Heart right ventricle (tissue), 16 donors: ENCODE measurements around the gene HELB. TPM values are rescaled to one million over a fixed set of nuclear protein-coding genes. Genes with fewer than 3 reads are reported as not detected.
A peak's percentile ranks its signal among the peaks of the same experiment; 100 is the strongest.

Experiments used
- ATAC-seq, 8 donors: fragments of 200-7000 bp; cut with Tn5 transposase; one replicate each; pipeline ENCODE4 v1.9.1; 2020; ENCODE audit warnings: mild to moderate bottlenecking in 8 of 8, moderate library complexity in 8 of 8, moderate number of reproducible peaks in 1 of 8
- DNase-seq, 2 donors: peaks; one replicate each; pipeline ENCODE4 v3.0.0-alpha.2; 2020
- H3K27ac ChIP-seq, 10 donors: fragments of 200-600 bp; sonication (generic) in 2 of 10; one replicate each; pipeline versions ENCODE4 v1.5.0 to v1.8.0; 2020 to 2022; ENCODE audit warnings: mild to moderate bottlenecking in 3 of 10
- H3K27me3 ChIP-seq, 7 donors: fragments of 200-600 bp; one replicate each; pipeline ENCODE4 v1.8.0; 2021 to 2022; ENCODE audit warnings: mild to moderate bottlenecking in 2 of 7
- H3K36me3 ChIP-seq, 9 donors: fragments of 200-600 bp; sonication (generic) in 1 of 9; one replicate each; pipeline versions ENCODE4 v1.5.0 to v1.8.0; 2020 to 2022; ENCODE audit warnings: mild to moderate bottlenecking in 2 of 9
- H3K4me1 ChIP-seq, 9 donors: fragments of 200-600 bp; sonication (generic) in 1 of 9; one replicate each; pipeline versions ENCODE4 v1.5.0 to v1.8.0; 2020 to 2022; ENCODE audit warnings: mild to moderate bottlenecking in 4 of 9
- H3K4me3 ChIP-seq, 10 donors: fragments of 200-600 bp; sonication (generic) in 2 of 10; one replicate each; pipeline versions ENCODE4 v1.5.0 to v1.8.0; 2020 to 2022; ENCODE audit warnings: mild to moderate bottlenecking in 7 of 10, moderate library complexity in 2 of 10
- H3K9me3 ChIP-seq, 11 donors: fragments of 200-600 bp in 10 of 11; sonication (generic) in 2 of 11; one replicate each; pipeline versions ENCODE4 v1.5.0 to v1.8.0; 2013 to 2022; ENCODE audit warnings: mild to moderate bottlenecking in 2 of 11, control low read depth in 1 of 11, moderate library complexity in 1 of 11
- CTCF ChIP-seq, 9 donors: fragments of 200-600 bp; sonication (generic) in 2 of 9; IDR thresholded peaks; one replicate each; pipeline versions ENCODE4 v1.5.0 to v1.8.0; 2021 to 2022; ENCODE audit warnings: antibody characterized with exemption in 9 of 9, mild to moderate bottlenecking in 5 of 9, moderate library complexity in 1 of 9
- WGBS, 2 donors: extraction: QIAGEN DNeasy Blood & Tissue Kit; methylation state at CpG; one replicate each; pipeline ENCODE4 v1.1.7; 2013; ENCODE audit warnings: inconsistent platforms in 1 of 2; 5-methylcytosine and 5-hydroxymethylcytosine counted together
- intact Hi-C, 10 donors: fragments of 100-400 bp; cut with DNase I; formaldehyde crosslinking; loops; one replicate each; pipeline versions ENCODE4 v1.11.1 to v1.14.2; 2022
- long read RNA-seq, 3 donors: library from polyadenylated mRNA; unstranded; transcript quantifications; one replicate each; pipeline ENCODE4 v2.0.0, GENCODE V29; 2020 to 2021
- polyA plus RNA-seq, 2 donors: library from polyadenylated mRNA; stranded (reverse); fragments of 200-250 nt; gene quantifications; one replicate each; pipeline ENCODE4 v1.2.3, GENCODE V29; 2013
- total RNA-seq, 10 donors: library from RNA; stranded (reverse); fragmentation: NEBNext Ultra II Directional in 3 of 10; extraction: Animal tissue kit (Norgen Biotek cat#: 25700) in 3 of 10; gene quantifications; one replicate each; pipeline versions ENCODE4 v1.2.1 to v1.2.4, GENCODE V29; 2021 to 2023
- donor health status: Arrhythmogenic right ventricular cardiomyopathy.
- donor health status: ischemic (EF 13 %, LVEDD 7.1; RV severe dilation, severe dysfunction).
- donor health status: healthy with polysubstance abuse.
- donor health status: DM: no; HTN: yes; CAD: no.
- donor health status: DM: no; HTN: no; CAD: no.
- donor health status: ischemic (EF 25% LVEDD 6.9; RV normal size, moderate dysfunction).
- donor health status: ischemic (EF 25% LVEDD 5.7; RV mildly dilated, moderate dysfunction).
- donor health status: healthy.
- donor health status: DM: yes; HTN: yes; CAD: no.
- donor health status: Ischemic cardiomyopathy.
- donor health status: ischemic (EF 35%, LVEDD 5.7; RV mildly dilated, moderate dysfunction).
- donor health status: nonischemic (EF 11% LVEDD 7.7; RV severe dilation, severe dysfunction).
- donor health status: DM: yes; HTN: yes; CAD: no.
- donor health status: PGD.
- donor health status: ischemic (EF 29% LVEDD 5.4; RV normal size, mild dysfunction).
- donor health status: nonischemic (EF 23%, LVEDD 6.1; RV moderate dilation, normal function).

HELB gene
- total RNA-seq (1 to 10 TPM in 5 of 10 donors, under 1 TPM in 5; 0.47 to 3.6 (median 1.2) TPM), polyA plus RNA-seq (under 1 TPM; 0.16 to 0.59 TPM)
- long read RNA-seq, donor 1 = 0 reads
- long read RNA-seq, donor 2, full-length matches to known transcripts = 2 of 2 reads
- long read RNA-seq, donor 2, partial matches to known transcripts = 0 of 2 reads
- long read RNA-seq, donor 2, other reads (novel, unspliced or antisense) = 0 of 2 reads
- long read RNA-seq, donor 3, partial matches to known transcripts = 0 of 1 reads
- long read RNA-seq, donor 3, other reads (novel, unspliced or antisense) = 0 of 1 reads

- H3K36me3 ChIP-seq = peaks cover 0 to 23% (median 0%) of the 10 kb centered on the region in 9 donors
- no peak for TF ChIP-seq CTCF (IDR thresholded peaks at IDR 0.05)
- peak within 1 kb of the TSS in 9 of 10 donors; percentile 43 to 91 (median 85) for H3K27ac ChIP-seq
- WGBS, 2 donors = 1% methylated on average over 45 of the region's 45 CpGs
- H3K4me3 ChIP-seq = peak within 1 kb of the TSS; percentile 46 to 79 (median 70)
- intact Hi-C loops = loop anchor here in 6 of 10 donors (1.0 to 10.0 kb wide), 5 partner anchors 59 to 170 kb away; partner anchors contain the start of genes TMBIM4 (in 2 of the 6) and LLPH (in 1 of the 6)
- peaks cover 0 to 40% (median 14%) of the 10 kb centered on the region in 9 donors for H3K4me1 ChIP-seq
- peaks cover 0 to 7% (median 0%) of the 10 kb centered on the region in 7 donors for H3K27me3 ChIP-seq
- peak; percentile 98 for DNase-seq
- peak; percentile 98 to 100 (median 100) for ATAC-seq
- H3K9me3 ChIP-seq = no peaks in the 10 kb centered on the region
These were observed at the start of gene HELB for GRCh38 chr12:66301944-66302826. Gene HELB, plus strand, starts transcription at chr12:66302493. Its CDS starts 111 bp downstream, at chr12:66302604.

GRCh38 chr12:66252771-66253170 is 49.5 kb upstream of the HELB start:
- Histone ChIP-seq H3K9me3 (no peaks in the 10 kb centered on the region), H3K4me3 (no peak overlapping the region), H3K4me1 (no peaks in the 10 kb centered on the region), H3K27me3 (no peaks in the 10 kb centered on the region), H3K27ac (no peak overlapping the region), H3K36me3 (peaks cover 0 to 45% (median 5%) of the 10 kb centered on the region in 9 donors)
- intact Hi-C loops = no loop called here
- ATAC-seq (no peak), DNase-seq (no peak)
- no peak for TF ChIP-seq CTCF (IDR thresholded peaks at IDR 0.05)
- 93 to 97% methylated on average over 2 of the region's 2 CpGs for WGBS, 2 donors

- Histone ChIP-seq H3K36me3 (peaks cover 0 to 16% (median 0%) of the 10 kb centered on the region in 9 donors), H3K9me3 (no peaks in the 10 kb centered on the region), H3K4me1 (no peaks in the 10 kb centered on the region), H3K27me3 (no peaks in the 10 kb centered on the region), H3K27ac (no peak overlapping the region), H3K4me3 (no peak overlapping the region)
- no peak for ATAC-seq
- intact Hi-C loops = no loop called here
- DNase-seq = no peak
- no peak for TF ChIP-seq CTCF (IDR thresholded peaks at IDR 0.05)
These were observed 46.6 kb upstream of the HELB start for GRCh38 chr12:66255737-66256136.

GRCh38 chr12:66258011-66258410 is 44.3 kb upstream of the HELB start:
- DNase-seq (no peak), ATAC-seq (no peak)
- intact Hi-C loops = no loop called here
- no peak overlapping the region for H3K27ac ChIP-seq
- no peaks in the 10 kb centered on the region for H3K9me3 ChIP-seq
- no peaks in the 10 kb centered on the region for H3K36me3 ChIP-seq
- no peak for TF ChIP-seq CTCF (IDR thresholded peaks at IDR 0.05)
- H3K4me3 ChIP-seq = no peak overlapping the region
- 66 to 70% methylated on average over 3 of the region's 3 CpGs for WGBS, 2 donors
- H3K4me1 ChIP-seq = no peaks in the 10 kb centered on the region
- H3K27me3 ChIP-seq = no peaks in the 10 kb centered on the region
